Common myeloid progenitor, CD34-positive (primary cell): ENCODE results near the gene SPANXN1. TPM values are rescaled to one million over a fixed set of nuclear protein-coding genes. Genes with fewer than 3 reads are reported as not detected.
A peak's percentile ranks its signal among the peaks of the same experiment; 100 is the strongest.
"Not testable (repeated sequence)": the region's sequence is repeated elsewhere in the genome, so short reads cannot be mapped to it uniquely, and the experiment has no call there.

ENCODE experiments used
- CTCF ChIA-PET: fragments of 350-600 bp; sonication (Branson Sonifier 250); formaldehyde crosslinking; loops from one replicate; lab custom pipeline; 2021; ENCODE audit warnings: antibody characterized with exemption; lab: Charles Lee
- POLR2A ChIA-PET: fragments of 350-600 bp; sonication (Branson Sonifier 250); formaldehyde crosslinking; loops from one replicate; lab custom pipeline; 2021; ENCODE audit warnings: antibody characterized with exemption; lab: Charles Lee
- DNase-seq, 3 donors: peaks; one replicate each; pipeline versions ENCODE4 v3.0.0 to v3.0.0-alpha.2; 2013
- H3K27ac ChIP-seq, 2 experiments: 1 replicate in 1 of 2; 2 replicates in 1 of 2; pipeline ENCODE4 v1.7.0; 2013; ENCODE audit warnings: inconsistent platforms in 2 of 2, low read length in 2 of 2, mild to moderate bottlenecking in 2 of 2, low read depth in 1 of 2, moderate library complexity in 1 of 2; ENCODE audit not compliant: severe bottlenecking in 2 of 2, insufficient read depth in 1 of 2, poor library complexity in 1 of 2
- H3K27me3 ChIP-seq, 5 experiments: replicated peaks in 2 of 5; 1 replicate in 3 of 5; 2 replicates in 2 of 5; pipeline versions ENCODE4 v1.6.1 to v1.7.0; 2013; ENCODE audit warnings: low read length in 4 of 5, mild to moderate bottlenecking in 2 of 5, moderate library complexity in 2 of 5, inconsistent platforms in 1 of 5; ENCODE audit not compliant: insufficient read depth in 5 of 5, control insufficient read depth in 4 of 5
- H3K36me3 ChIP-seq, 4 experiments: 1 replicate in 2 of 4; 2 replicates in 2 of 4; pipeline versions ENCODE4 v1.6.1 to v1.7.0; 2013; ENCODE audit warnings: low read length in 3 of 4, control low read depth in 1 of 4, mild to moderate bottlenecking in 1 of 4; ENCODE audit not compliant: control insufficient read depth in 4 of 4, insufficient read depth in 4 of 4
- H3K4me1 ChIP-seq, 4 experiments: 1 replicate in 3 of 4; 2 replicates in 1 of 4; pipeline versions ENCODE4 v1.6.1 to v1.7.1; 2013; ENCODE audit warnings: low read length in 3 of 4, mild to moderate bottlenecking in 3 of 4, control low read depth in 1 of 4, inconsistent platforms in 1 of 4, moderate library complexity in 1 of 4; ENCODE audit not compliant: control insufficient read depth in 4 of 4, insufficient read depth in 4 of 4; ENCODE audit errors: control extremely low read depth in 1 of 4
- H3K4me3 ChIP-seq, 7 experiments: 1 replicate in 4 of 7; 2 replicates in 3 of 7; pipeline versions ENCODE4 v1.5.1 to v1.7.0; 2013; ENCODE audit warnings: mild to moderate bottlenecking in 7 of 7, low read length in 6 of 7, moderate library complexity in 6 of 7, inconsistent platforms in 2 of 7, low read depth in 2 of 7, control low read depth in 1 of 7; ENCODE audit not compliant: insufficient read depth in 4 of 7, control insufficient read depth in 1 of 7; ENCODE audit errors: extremely low read depth in 1 of 7
- H3K9me3 ChIP-seq, 5 experiments: 1 replicate in 4 of 5; 2 replicates in 1 of 5; pipeline versions ENCODE4 v1.6.1 to v1.7.1; 2013; ENCODE audit warnings: low read length in 4 of 5, mild to moderate bottlenecking in 2 of 5, inconsistent platforms in 1 of 5, low read depth in 1 of 5, moderate library complexity in 1 of 5; ENCODE audit not compliant: control insufficient read depth in 4 of 5, insufficient read depth in 2 of 5; ENCODE audit errors: control extremely low read depth in 1 of 5
- WGBS: methylation state at CpG from one replicate; pipeline ENCODE4 v1.1.5; 2013; ENCODE audit not compliant: insufficient coverage; 5-methylcytosine and 5-hydroxymethylcytosine counted together
- polyA plus RNA-seq: library from polyadenylated mRNA; unstranded; fragments of 120-200 nt; gene quantifications from one replicate; pipeline ENCODE4 v1.2.1, GENCODE V29; 2013

Gene SPANXN1, protein sequence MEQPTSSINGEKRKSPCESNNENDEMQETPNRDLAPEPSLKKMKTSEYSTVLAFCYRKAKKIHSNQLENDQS
- polyA plus RNA-seq, result not detected

DNA sequence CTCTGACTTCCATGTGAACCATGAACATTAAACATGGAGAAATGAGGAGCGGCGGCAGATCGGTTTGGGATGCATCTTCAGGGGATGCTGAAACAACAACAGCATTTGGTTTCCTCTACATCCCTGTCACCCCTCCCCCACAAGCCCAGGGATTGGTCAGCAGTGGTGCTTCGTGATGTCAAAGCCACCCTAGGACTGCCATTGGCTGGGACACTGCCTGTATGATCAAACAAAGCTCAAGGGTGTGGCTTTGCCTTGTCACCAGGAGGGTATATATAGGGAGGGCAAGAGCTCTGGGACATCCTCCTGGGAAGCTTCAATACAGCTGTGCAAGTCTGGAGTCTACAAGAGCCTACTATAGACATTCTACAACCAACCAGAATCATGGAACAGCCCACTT, at the start of gene SPANXN1:
Gene SPANXN1 (plus strand): TSS at position 301 of the 400 bp plus-strand sequence. CDS start 84 bp downstream, at position 385.
- no CpG with 5 or more reads among the region's 4 CpGs for WGBS
- H3K9me3 ChIP-seq, CTCF ChIA-PET: not testable (repeated sequence)

DNA sequence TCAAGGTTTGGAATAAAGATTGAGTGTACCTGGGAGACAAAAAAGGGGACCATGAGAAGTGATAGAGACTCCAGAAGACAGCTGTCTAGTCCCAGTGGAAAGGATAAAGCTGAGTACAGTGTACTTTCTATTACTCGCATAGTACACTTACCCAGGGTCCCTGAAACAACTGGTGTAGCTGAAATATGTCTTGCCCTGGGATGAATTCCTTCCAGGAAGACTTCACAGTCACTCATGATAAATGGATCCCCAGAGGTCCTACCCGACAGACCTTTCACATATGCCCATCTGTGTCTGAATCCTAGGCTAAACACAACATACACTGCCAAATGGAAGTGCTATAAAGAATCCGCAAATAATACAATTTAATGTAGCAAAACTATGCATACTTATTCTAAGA, 48.2 kb upstream of the SPANXN1 start:
- peaks cover 0 to 6% (median 0%) of the 10 kb centered on the region in 5 experiments for H3K27me3 ChIP-seq
- no peaks in the 10 kb centered on the region for H3K9me3 ChIP-seq
- H3K4me1 ChIP-seq, result no peaks in the 10 kb centered on the region
- no peak overlapping the region for H3K4me3 ChIP-seq
- DNase-seq, result no peak
- no peaks in the 10 kb centered on the region for H3K36me3 ChIP-seq
- H3K27ac ChIP-seq, result no peak overlapping the region
- ChIA-PET POLR2A (no interaction called here), CTCF (no interaction called here)
- 100% methylated on average over 1 of the region's 3 CpGs for WGBS

More for the DNA sequence above, at the start of gene SPANXN1:
- H3K4me1 ChIP-seq, POLR2A ChIA-PET, H3K27me3 ChIP-seq, H3K4me3 ChIP-seq, H3K36me3 ChIP-seq, H3K27ac ChIP-seq, DNase-seq: not testable (repeated sequence)

DNA sequence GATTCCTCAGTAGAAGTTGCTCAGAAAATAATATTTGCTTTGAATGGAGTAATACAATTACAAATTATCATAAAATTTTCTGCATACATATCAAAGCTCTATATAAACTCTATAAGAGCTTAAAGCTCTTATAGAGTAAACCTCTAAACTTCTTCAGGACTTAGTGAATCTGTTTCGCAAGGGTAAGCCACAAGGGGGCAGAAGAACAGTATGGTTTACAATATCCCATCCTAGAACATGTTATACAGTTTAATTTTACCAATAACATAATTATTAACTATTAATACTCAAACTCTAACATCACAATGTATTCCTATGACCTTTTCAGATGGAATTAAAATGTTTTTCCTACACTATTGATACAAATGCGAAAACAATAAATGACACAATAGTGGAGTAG, 33.8 kb upstream of the SPANXN1 start:
- DNase-seq, result peak in 2 of 3 donors; percentile 8 to 17
- H3K27me3 ChIP-seq, result peaks cover 0 to 3% (median 0%) of the 10 kb centered on the region in 5 experiments
- CTCF ChIA-PET, result no interaction called here
- no peak overlapping the region for H3K27ac ChIP-seq
- POLR2A ChIA-PET, result no interaction called here
- H3K9me3 ChIP-seq, result no peaks in the 10 kb centered on the region
- H3K4me1 ChIP-seq, result no peaks in the 10 kb centered on the region
- H3K4me3 ChIP-seq, result no peak overlapping the region
- no CpG with 5 or more reads among the region's 2 CpGs for WGBS
- H3K36me3 ChIP-seq, result no peaks in the 10 kb centered on the region

DNA sequence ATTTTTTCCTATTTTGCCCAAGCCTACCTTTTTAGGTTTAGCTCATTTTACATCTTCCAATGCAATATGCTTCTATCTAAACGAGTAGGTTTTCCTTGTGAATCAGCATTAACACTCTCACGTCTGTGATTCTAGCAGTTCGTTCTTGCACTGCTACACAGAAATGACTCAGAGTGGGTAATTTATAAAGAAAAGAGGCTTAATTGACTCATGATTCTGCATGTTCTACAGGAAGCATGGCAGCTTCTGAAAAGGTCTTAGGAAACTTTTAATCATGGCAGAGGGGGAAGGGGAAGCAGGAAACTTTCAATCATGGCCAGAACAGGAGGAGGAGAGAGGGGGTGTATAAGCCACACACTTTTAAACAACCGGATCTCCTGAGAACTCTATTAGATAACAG, 44.9 kb downstream of the SPANXN1 start:
- no peak overlapping the region for H3K27ac ChIP-seq
- peak in 1 of 3 donors; percentile 12 for DNase-seq
- H3K9me3 ChIP-seq, result no peaks in the 10 kb centered on the region
- POLR2A ChIA-PET, result no interaction called here
- 20% methylated on average over 3 of the region's 4 CpGs for WGBS
- no peak overlapping the region for H3K4me3 ChIP-seq
- CTCF ChIA-PET, result interaction anchor here (1.3 kb wide), 1 partner anchor 12 kb away, joined by 3 read pairs; no protein-coding TSS in a partner anchor
- H3K27me3 ChIP-seq, result no peaks in the 10 kb centered on the region
- H3K36me3 ChIP-seq, result no peaks in the 10 kb centered on the region
- H3K4me1 ChIP-seq, result no peaks in the 10 kb centered on the region
